Stimulated activated CD4-positive, alpha-beta T cell treated with anti-CD3 and anti-CD28 coated beads, Interleukin-1b, Interleukin-23, amount 100 ng/mL, for 1 hour (primary cell): Measurements from ENCODE around the gene FCN1.
"Not testable (repeated sequence)": the region's sequence is repeated elsewhere in the genome, so short reads cannot be mapped to it uniquely, and the experiment has no call there.

ENCODE experiments used
- DNase-seq, 2 donors: peaks; one replicate each; pipeline ENCODE4 v3.0.0-alpha.2; 2020; ENCODE audit warnings: low read depth in 2 of 2

The FCN1 gene

DNA sequence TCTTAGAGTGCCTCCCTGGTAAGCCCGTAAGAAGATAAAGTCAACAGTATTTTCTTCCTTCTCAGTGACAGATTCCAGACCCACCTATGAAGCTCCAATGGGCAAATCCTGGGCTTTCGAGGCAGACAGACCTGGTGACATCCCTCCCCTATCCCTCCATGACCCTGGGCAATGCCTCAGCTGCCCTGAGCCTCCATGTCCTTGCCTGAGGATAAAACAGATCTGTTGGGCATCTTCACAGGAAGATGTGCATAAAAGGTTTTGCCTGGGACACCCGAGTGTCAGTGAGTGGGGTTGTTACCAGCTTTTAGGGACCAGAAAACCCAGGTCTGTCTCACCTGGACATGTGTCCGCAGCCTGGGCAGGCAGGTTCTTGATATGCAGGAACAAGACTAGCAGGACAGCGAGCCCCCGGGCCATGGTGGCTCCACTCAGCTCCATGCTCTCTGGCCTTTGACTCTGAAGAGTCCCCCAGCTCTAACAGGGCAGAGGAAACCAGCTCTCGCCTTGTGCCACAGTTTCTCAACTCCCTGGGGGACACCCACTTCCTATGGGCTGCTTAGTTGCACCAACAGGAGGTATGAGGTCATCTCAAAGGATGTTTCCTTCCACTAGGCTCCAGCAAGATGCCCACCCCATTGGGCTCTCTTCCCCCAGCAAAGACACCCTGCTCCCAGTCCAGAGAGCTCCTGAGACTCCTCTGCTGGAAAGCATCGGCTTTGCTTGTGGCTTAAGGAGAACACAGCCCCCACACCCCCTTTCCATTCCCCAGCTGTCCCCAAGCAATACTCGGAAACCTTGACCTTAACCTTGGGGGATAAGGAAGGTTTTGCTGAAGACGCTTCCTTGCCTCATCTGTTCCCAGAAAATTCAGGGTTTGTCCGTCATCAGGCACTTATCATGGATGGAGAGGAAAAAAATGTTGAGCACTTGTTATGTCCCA is at the start of gene FCN1:
Gene FCN1, minus strand, starts transcription at position 482 of the 943 bp plus-strand sequence. Its CDS starts 41 bp downstream, at position 441.
- DNase-seq, result no peak

DNA sequence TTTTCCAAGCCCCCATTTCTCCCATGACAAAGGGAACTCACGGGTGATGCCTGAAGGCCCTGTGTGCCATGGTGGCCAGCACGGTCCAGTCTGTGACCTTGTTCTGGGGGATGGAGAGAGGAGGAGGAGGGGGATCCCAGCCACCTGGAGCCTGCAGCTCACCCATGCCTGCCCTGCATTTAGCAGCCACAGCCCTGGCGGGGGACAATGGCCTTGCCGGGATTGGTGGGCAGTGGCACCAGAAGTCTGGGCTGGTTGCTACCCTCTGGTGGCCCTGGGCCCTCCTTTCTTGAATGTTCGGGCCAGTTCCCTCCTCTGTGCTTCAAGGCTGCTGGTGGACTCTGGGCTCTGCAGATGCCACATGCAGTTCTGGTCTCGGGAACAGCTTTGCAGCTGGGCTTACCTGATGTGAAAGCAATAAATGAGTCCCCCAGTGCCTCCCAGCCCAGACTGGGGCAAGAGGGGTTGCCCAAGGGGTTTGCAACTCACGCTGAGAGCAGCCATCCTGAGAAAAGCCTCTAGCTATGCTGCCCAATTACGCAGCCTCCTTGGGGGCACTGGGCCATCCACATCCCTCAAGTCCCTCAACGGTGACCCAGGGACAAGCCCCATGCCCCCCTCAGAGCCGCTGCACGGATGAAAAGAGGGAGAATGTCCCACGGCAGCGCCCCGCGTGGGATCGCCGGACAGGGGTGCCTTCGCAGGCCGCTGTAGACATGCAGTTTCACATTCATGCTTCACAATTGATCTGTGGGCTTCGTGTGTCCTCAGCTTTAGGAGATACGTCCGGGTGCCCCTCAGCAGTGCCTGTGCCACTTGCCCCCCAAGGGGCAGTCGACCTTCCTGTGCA is 49.2 kb upstream of the FCN1 start:
- DNase-seq, result no peak

DNA sequence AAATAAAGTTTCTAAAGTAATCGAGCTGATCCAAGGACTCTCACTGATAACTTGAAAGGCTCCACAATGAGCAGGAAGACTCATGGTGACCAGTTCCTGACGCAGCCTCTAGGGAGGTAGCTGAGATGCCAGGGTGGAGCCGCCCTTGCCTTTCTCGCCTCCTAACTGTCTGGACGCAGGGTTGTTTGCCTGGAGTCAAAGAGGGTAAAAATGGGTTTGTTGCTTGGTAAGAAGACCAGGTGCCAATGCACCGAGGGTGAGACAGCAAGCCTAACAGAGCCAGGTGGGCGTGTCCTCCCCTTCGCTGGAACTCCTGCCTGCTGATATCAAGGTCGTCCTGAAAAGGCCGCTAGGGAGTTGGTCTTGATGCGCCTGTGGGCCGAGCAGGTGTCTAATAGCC is 48.6 kb upstream of the FCN1 start:
- no peak for DNase-seq

- no peak for DNase-seq
Measured at GRCh38 chr9:134965851-134966250, 48.1 kb upstream of the FCN1 start.

DNA sequence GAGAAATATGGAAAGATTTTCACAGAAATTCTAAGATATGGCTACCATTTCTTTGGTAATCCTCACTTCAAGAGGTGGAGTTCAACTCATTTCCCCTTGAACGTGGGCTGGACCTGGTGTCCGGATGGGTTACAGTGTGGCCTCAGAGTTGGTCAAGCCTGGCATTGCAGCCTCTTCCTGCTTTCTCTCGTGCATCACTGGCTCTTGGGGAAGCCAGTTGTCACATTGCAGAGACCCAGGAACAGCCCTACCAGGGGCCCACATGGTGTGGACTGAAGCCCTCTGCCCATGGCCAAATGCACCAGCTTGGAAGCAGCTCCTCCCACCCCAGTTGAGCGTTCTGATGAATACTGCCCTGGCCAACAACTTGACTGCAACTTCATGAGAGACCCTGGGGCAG is 47.7 kb upstream of the FCN1 start:
- no peak for DNase-seq

- no peak for DNase-seq
Measured at GRCh38 chr9:134964271-134965055, 46.8 kb upstream of the FCN1 start.

DNA sequence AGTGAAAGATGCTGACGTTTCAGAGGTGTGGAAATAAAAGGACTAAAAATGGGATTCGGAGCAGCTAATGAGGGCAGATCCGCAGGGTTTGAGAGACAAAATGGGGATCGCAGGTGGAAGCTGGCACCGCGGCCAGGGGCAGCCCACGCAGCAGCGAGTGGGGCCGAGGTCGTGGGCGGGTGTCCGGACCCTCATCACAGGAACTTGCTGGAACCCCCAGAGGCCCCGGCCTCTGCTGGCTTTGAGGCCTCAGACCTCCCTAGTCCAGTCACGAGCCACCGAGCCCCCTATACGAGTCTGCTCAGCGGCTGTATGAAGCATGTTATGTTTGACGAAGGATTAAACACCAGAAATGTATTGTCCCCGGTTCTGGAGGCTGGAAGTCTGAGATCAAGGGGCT is 45.8 kb upstream of the FCN1 start:
- DNase-seq, result no peak

GRCh38 chr9:134962973-134963364 is 45.3 kb upstream of the FCN1 start:
- DNase-seq, result no peak

- DNase-seq, result no peak
Measured at GRCh38 chr9:134962065-134962972, 44.6 kb upstream of the FCN1 start.

- DNase-seq, result no peak
Measured at GRCh38 chr9:134961331-134962064, 43.8 kb upstream of the FCN1 start.

DNA sequence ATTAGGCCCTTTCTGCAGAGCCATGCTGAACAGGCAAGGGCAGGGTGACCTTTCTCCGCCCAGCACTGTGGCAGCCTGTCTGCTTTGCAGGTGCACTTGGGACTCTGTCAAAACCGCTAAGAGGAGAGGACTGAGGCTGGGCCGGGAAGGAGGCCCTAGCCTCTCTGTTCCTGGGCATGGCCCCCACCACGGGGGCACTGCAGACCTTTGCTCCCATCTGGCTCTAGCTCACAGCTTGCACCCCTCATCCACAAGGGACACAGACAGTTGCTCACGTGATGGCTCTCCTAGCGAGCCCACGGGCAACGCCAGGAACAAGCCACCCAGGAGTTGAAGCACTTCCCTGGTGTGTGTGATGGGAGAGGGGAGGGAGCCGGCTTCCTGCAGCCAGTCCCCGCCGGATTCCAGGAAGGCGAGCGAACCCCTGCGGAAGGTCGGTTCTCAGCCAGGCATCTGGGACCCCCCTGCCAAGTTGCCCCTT is 43.0 kb upstream of the FCN1 start:
- no peak for DNase-seq

GRCh38 chr9:134959971-134960310 is 42.2 kb upstream of the FCN1 start:
- DNase-seq, result no peak

GRCh38 chr9:134959126-134959970 is 41.6 kb upstream of the FCN1 start:
- DNase-seq, result no peak

GRCh38 chr9:134957945-134958227 is 40.2 kb upstream of the FCN1 start:
- DNase-seq, result no peak

- DNase-seq, result no peak
Measured at GRCh38 chr9:134957165-134957944, 39.6 kb upstream of the FCN1 start.

GRCh38 chr9:134956387-134956786 is 38.7 kb upstream of the FCN1 start:
- DNase-seq, result not testable (repeated sequence)

GRCh38 chr9:134955801-134956200 is 38.1 kb upstream of the FCN1 start:
- DNase-seq, result no peak

DNA sequence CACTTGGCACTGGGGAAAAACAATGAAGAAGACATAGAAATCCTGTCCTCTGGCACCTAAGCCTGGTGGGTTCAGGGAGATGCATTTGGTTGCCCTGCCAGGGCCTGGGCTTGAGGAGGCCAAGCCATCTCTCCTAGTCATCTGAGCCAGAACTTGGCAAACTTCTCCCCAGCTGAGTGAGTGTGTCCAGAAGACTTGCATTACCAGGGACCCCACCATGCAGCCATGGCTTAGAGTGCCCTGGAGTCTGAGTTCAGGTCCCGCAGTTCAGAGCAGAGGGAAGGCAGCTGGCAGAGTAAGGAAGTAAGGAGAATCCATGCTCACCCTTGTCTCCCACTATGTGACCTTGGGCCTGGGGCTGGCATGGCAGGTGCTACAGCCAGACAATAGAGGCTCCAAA is 37.4 kb upstream of the FCN1 start:
- no peak for DNase-seq

DNA sequence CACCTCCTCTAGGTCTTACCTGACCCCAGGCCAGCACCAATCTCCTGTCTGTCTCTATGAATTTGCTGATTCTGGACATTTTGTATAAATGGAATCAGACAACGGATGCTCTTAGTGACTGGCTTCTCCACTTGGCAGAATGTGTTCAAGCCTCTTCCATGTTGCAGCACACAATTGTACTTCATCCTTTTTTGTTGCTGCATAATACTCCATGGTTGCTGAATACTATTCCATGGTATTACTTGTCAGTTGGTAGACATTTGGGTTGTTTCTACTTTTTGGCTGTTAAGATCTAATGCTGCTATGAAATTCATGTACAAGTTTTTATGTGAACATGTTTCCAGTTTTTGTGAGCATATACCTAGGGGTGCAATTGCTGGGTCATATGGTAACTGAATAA is 34.3 kb upstream of the FCN1 start:
- DNase-seq, result no peak
